GM18867 (cell line): ENCODE data around the gene ACSF2.

Experiments used
- ATAC-seq: cut with Tn5 transposase; IDR thresholded peaks from one replicate; pipeline ENCODE4 v1.9.1; 2021; ENCODE audit warnings: mild to moderate bottlenecking, moderate library complexity; ENCODE audit not compliant: unreplicated experiment

ACSF2 gene

DNA sequence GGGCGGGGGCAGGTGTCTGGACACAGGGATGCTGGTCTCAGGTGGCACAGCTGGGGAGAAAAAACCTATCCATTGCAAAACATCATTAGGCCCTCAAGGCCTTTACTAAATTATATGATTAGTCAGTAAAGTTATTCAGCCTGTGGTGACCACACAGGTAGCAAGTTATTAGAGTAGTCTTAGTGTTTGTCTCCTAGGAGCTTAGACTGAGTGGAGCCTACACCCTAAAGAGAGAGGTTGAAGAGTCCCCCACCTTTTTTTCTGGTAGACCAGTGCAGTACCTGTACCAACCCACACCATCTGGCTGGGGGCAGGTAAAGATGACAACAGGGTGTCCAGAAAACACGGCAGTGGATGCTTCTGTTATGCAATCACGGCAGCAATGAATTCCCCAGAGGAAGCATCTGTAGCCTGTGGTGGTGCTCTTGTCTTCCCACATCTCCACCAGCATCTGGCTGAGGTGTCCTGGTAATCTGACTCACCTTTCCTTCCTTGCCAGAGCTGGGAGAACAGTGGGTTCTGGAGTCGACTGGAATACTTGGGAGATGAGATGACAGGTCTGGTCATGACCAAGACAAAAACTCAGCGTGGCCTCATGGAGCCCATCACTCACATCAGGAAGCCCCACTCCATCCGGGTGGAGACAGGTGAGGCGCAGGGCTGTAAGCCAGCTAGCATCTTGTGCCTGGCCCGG is 93.3 kb downstream of the ACSF2 start:
- ATAC-seq: no peak

GRCh38 chr17:50520483-50520882 is 94.5 kb downstream of the ACSF2 start:
- peak; percentile 37 for ATAC-seq

- ATAC-seq: no peak
These were observed 95.5 kb downstream of the ACSF2 start for GRCh38 chr17:50521514-50521913.

- ATAC-seq: no peak
These were observed 96.7 kb downstream of the ACSF2 start for GRCh38 chr17:50522766-50523165.

DNA sequence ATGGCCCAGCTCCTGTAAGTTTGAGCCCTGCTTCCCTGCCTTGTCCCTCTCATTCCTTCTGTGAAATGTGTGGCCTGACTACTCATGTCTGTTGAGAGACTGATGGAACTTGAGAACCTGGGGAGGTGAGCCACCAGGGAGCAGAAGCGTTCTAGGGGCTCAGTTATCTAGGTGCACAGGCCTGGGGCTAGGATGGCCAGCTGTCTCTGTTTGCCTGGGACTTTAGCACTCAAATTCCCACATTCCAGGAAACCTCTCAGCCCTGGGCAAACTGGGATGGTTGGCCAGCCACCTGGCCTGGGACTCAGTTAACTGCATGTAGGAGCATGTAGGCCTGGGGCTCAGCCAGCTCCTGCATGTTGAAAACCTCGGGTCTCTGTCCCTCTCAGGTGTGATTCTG is 97.2 kb downstream of the ACSF2 start:
- ATAC-seq: no peak
